SK-N-SH treated with all-trans-retinoic acid at 6 μM for 48 hours (cell line): ENCODE data around the gene HMGCS1.

Experiments
- ATAC-seq: fragments of 200-7000 bp; cut with Tn5 transposase; 3 replicates; pipeline ENCODE4 v1.9.1; 2020; ENCODE audit warnings: mild to moderate bottlenecking, moderate library complexity
- ARNTL ChIP-seq: fragments of 450-650 bp; formaldehyde crosslinking; IDR thresholded peaks from 2 replicates; pipeline ENCODE4 v1.5.0; 2020; ENCODE audit warnings: low read depth, mild to moderate bottlenecking, moderate library complexity, borderline replicate concordance
- BACH2 ChIP-seq: fragments of 250-450 bp; sonication (Bioruptor Pico); IDR thresholded peaks from 2 replicates; pipeline ENCODE4 v1.9.0; 2021; ENCODE audit warnings: mild to moderate bottlenecking, borderline replicate concordance
- CSDC2 ChIP-seq: fragments of 250-450 bp; sonication (Bioruptor Pico); IDR thresholded peaks from 2 replicates; pipeline ENCODE4 v1.5.0; 2020; ENCODE audit warnings: mild to moderate bottlenecking, moderate library complexity
- ESRRG ChIP-seq: fragments of 250-450 bp; sonication (Bioruptor Pico); IDR thresholded peaks from 2 replicates; pipeline ENCODE4 v1.6.1; 2021; ENCODE audit warnings: mild to moderate bottlenecking
- GLIS3 ChIP-seq: fragments of 250-450 bp; sonication (Bioruptor Pico); IDR thresholded peaks from 2 replicates; pipeline ENCODE4 v1.5.0; 2020; ENCODE audit warnings: mild to moderate bottlenecking, moderate library complexity
- ISL1 ChIP-seq: fragments of 250-450 bp; sonication (Bioruptor Pico); IDR thresholded peaks from 2 replicates; pipeline ENCODE4 v2.1.2; 2022; ENCODE audit warnings: mild to moderate bottlenecking, moderate library complexity
- OSR1 ChIP-seq: fragments of 250-450 bp; sonication (Bioruptor Pico); IDR thresholded peaks from 2 replicates; pipeline ENCODE4 v1.8.0; 2022; ENCODE audit warnings: moderate library complexity, mild to moderate bottlenecking, inconsistent platforms
- RARB ChIP-seq: fragments of 250-450 bp; sonication (Bioruptor Pico); IDR thresholded peaks from 2 replicates; pipeline ENCODE4 v1.8.0; 2021; ENCODE audit warnings: mild to moderate bottlenecking, moderate library complexity
- SNAI2 ChIP-seq: fragments of 250-450 bp; sonication (Bioruptor Pico); IDR thresholded peaks from 2 replicates; pipeline ENCODE4 v1.5.0; 2020; ENCODE audit warnings: mild to moderate bottlenecking, moderate library complexity
- TCF4 ChIP-seq: fragments of 250-450 bp; sonication (Bioruptor Pico); IDR thresholded peaks from 2 replicates; pipeline ENCODE4 v1.8.0; 2021; ENCODE audit warnings: mild to moderate bottlenecking, moderate library complexity, borderline replicate concordance
- TOX ChIP-seq: fragments of 250-450 bp; sonication (Bioruptor Pico); IDR thresholded peaks from 2 replicates; pipeline ENCODE4 v1.8.0; 2021; ENCODE audit warnings: mild to moderate bottlenecking, moderate library complexity, borderline replicate concordance
- ZC3H10 ChIP-seq: fragments of 250-450 bp; sonication (Bioruptor Pico); IDR thresholded peaks from 2 replicates; pipeline ENCODE4 v1.5.1; 2021; ENCODE audit warnings: mild to moderate bottlenecking, moderate library complexity
- ZFP3 ChIP-seq: fragments of 250-450 bp; sonication (Bioruptor Pico); IDR thresholded peaks from 2 replicates; pipeline ENCODE4 v1.5.0; 2020; ENCODE audit warnings: mild to moderate bottlenecking, moderate library complexity
- ZFP30 ChIP-seq: fragments of 450-650 bp; formaldehyde crosslinking; IDR thresholded peaks from 2 replicates; pipeline ENCODE4 v1.5.0; 2022; ENCODE audit warnings: mild to moderate bottlenecking, moderate library complexity
- ZNF565 ChIP-seq: fragments of 450-650 bp; formaldehyde crosslinking; conservative IDR thresholded peaks from 2 replicates; pipeline ENCODE4 v1.5.0; 2020; ENCODE audit warnings: low read depth, mild to moderate bottlenecking, moderate library complexity
- ZNF70 ChIP-seq: fragments of 450-650 bp; formaldehyde crosslinking; IDR thresholded peaks from 2 replicates; pipeline ENCODE4 v1.5.0; 2020; ENCODE audit warnings: mild to moderate bottlenecking, moderate library complexity
- ZNF8 ChIP-seq: fragments of 450-650 bp; formaldehyde crosslinking; IDR thresholded peaks from 2 replicates; pipeline ENCODE4 v1.5.0; 2020; ENCODE audit warnings: mild to moderate bottlenecking, moderate library complexity
- TF ChIP-seq, protein P1 (sequence below): fragments of 250-450 bp; sonication (Bioruptor Pico); IDR thresholded peaks from 2 replicates; pipeline ENCODE4 v1.8.0; 2021; ENCODE audit warnings: low read depth, mild to moderate bottlenecking, moderate library complexity, borderline replicate concordance
- TF ChIP-seq, protein P2 (sequence below): fragments of 250-450 bp; sonication (Bioruptor Pico); IDR thresholded peaks from 2 replicates; pipeline ENCODE4 v1.5.1; 2020; ENCODE audit warnings: low read depth, mild to moderate bottlenecking, moderate library complexity
- TF ChIP-seq, protein P3 (sequence below): fragments of 250-450 bp; sonication (Bioruptor Pico); IDR thresholded peaks from 2 replicates; pipeline ENCODE4 v1.5.0; 2020; ENCODE audit warnings: mild to moderate bottlenecking, moderate library complexity

The HMGCS1 gene

DNA sequence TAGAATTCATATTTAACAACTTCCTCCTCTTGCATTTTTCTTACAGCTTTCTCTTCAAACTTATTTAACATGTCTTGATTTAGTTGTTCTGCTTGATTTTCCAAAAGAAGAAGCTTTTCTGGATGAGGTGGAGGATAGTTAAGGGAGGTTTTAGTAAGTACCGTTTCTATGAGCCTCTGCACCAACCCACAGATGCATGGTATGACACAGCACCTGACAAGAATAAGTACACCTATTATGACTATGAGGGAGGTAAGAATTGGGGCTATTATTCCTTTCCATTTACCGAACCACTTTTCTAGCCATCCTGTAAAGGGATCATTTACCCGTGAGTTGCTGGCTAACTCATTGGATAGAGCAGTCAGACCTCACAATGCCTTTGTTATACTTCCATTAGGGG lies 2.5 kb upstream of the HMGCS1 start (continued):
- TF ChIP-seq, protein P1, sequence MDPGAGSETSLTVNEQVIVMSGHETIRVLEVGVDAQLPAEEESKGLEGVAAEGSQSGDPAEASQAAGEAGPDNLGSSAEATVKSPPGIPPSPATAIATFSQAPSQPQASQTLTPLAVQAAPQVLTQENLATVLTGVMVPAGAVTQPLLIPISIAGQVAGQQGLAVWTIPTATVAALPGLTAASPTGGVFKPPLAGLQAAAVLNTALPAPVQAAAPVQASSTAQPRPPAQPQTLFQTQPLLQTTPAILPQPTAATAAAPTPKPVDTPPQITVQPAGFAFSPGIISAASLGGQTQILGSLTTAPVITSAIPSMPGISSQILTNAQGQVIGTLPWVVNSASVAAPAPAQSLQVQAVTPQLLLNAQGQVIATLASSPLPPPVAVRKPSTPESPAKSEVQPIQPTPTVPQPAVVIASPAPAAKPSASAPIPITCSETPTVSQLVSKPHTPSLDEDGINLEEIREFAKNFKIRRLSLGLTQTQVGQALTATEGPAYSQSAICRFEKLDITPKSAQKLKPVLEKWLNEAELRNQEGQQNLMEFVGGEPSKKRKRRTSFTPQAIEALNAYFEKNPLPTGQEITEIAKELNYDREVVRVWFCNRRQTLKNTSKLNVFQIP: no peak
- TF ChIP-seq ESRRG (CRISPR knock-in tag) (no peak), ZFP3 (CRISPR knock-in tag) (no peak), RARB (CRISPR knock-in tag) (no peak), OSR1 (CRISPR knock-in tag) (no peak), BACH2 (no peak), ZNF70 (CRISPR knock-in tag) (no peak), GLIS3 (no peak), TCF4 (no peak), ZFP30 (CRISPR knock-in tag) (no peak)
- TF ChIP-seq, protein P2, sequence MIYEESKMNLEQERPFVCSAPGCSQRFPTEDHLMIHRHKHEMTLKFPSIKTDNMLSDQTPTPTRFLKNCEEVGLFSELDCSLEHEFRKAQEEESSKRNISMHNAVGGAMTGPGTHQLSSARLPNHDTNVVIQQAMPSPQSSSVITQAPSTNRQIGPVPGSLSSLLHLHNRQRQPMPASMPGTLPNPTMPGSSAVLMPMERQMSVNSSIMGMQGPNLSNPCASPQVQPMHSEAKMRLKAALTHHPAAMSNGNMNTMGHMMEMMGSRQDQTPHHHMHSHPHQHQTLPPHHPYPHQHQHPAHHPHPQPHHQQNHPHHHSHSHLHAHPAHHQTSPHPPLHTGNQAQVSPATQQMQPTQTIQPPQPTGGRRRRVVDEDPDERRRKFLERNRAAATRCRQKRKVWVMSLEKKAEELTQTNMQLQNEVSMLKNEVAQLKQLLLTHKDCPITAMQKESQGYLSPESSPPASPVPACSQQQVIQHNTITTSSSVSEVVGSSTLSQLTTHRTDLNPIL (CRISPR knock-in tag): no peak

DNA sequence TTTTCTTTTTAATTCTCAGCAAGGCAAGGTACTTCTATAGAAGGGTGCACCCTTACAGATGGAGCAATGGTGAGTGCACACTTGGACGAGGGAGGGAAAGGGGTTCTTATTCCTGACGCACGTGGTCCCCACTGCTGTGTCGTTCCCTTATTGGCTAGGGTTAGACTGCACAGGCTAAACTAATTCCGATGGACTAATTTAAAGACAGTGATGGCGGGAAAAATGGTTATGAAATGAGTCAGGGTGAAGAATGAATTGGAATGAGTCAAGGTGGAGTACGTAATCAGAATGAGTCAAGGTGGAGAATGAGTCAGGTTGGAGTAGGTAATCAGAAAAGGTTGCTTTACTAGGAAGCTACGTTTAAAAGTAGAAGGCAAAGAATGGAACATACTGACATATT lies 2.1 kb upstream of the HMGCS1 start:
- no peak for ATAC-seq
- TF ChIP-seq BACH2 (no peak), ZNF8 (CRISPR knock-in tag) (no peak)

DNA sequence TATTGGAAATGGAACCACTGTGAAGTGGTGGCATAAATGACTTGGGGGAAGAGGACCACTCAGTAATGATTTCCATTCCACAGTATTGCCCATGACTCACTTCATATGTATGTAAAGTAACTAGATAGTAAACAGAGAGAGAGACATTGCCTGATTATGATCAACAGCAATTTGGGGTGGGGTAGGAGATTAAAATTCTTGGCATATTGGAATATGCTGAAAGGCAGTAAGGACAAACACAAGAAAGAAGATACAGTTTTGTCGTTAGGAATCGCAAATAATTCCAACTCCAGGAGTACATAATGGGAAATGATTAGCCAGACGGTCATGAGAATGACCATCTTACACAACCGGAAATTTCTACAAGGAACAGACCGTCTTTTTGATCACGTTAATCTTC lies 1.5 kb upstream of the HMGCS1 start:
- no peak for ATAC-seq
- TF ChIP-seq, protein P1: no peak
- TF ChIP-seq ISL1 (CRISPR knock-in tag): peak; percentile 28; the same call in 1 of the 2 replicates

GRCh38 chr5:43313854-43314457 lies 744 bp upstream of the HMGCS1 start:
- ATAC-seq: no peak
- TF ChIP-seq CSDC2 (CRISPR knock-in tag) (no peak), ZC3H10 (CRISPR knock-in tag) (no peak), BACH2 (no peak), ZFP30 (CRISPR knock-in tag) (no peak), ARNTL (CRISPR knock-in tag) (no peak)

- no peak for TF ChIP-seq TOX (CRISPR knock-in tag)
- TF ChIP-seq ZFP30 (CRISPR knock-in tag): no peak
- no peak for TF ChIP-seq SNAI2 (CRISPR knock-in tag)
- ATAC-seq: peak; percentile 15
Measured at GRCh38 chr5:43312699-43313034, 545 bp downstream of the HMGCS1 start.

GRCh38 chr5:43312076-43312661 lies 1.0 kb downstream of the HMGCS1 start:
- no peak for ATAC-seq
- no peak for TF ChIP-seq ZNF565 (CRISPR knock-in tag)
- no peak for TF ChIP-seq SNAI2 (CRISPR knock-in tag)
- TF ChIP-seq GLIS3: no peak
- TF ChIP-seq, protein P1: no peak
- TF ChIP-seq RARB (CRISPR knock-in tag): no peak
- TF ChIP-seq ESRRG (CRISPR knock-in tag): no peak
- TF ChIP-seq, protein P2 (CRISPR knock-in tag): no peak
- TF ChIP-seq TOX (CRISPR knock-in tag): no peak
- no peak for TF ChIP-seq TCF4
- TF ChIP-seq, protein P3, sequence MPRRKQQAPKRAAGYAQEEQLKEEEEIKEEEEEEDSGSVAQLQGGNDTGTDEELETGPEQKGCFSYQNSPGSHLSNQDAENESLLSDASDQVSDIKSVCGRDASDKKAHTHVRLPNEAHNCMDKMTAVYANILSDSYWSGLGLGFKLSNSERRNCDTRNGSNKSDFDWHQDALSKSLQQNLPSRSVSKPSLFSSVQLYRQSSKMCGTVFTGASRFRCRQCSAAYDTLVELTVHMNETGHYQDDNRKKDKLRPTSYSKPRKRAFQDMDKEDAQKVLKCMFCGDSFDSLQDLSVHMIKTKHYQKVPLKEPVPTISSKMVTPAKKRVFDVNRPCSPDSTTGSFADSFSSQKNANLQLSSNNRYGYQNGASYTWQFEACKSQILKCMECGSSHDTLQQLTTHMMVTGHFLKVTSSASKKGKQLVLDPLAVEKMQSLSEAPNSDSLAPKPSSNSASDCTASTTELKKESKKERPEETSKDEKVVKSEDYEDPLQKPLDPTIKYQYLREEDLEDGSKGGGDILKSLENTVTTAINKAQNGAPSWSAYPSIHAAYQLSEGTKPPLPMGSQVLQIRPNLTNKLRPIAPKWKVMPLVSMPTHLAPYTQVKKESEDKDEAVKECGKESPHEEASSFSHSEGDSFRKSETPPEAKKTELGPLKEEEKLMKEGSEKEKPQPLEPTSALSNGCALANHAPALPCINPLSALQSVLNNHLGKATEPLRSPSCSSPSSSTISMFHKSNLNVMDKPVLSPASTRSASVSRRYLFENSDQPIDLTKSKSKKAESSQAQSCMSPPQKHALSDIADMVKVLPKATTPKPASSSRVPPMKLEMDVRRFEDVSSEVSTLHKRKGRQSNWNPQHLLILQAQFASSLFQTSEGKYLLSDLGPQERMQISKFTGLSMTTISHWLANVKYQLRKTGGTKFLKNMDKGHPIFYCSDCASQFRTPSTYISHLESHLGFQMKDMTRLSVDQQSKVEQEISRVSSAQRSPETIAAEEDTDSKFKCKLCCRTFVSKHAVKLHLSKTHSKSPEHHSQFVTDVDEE (CRISPR knock-in tag): no peak
- no peak for TF ChIP-seq BACH2
- no peak for TF ChIP-seq OSR1 (CRISPR knock-in tag)
- no peak for TF ChIP-seq ZFP30 (CRISPR knock-in tag)
- TF ChIP-seq ZNF8 (CRISPR knock-in tag): no peak
- TF ChIP-seq ISL1 (CRISPR knock-in tag): no peak
